Neural progenitor cell (in vitro differentiated cells): Measurements from ENCODE around the gene UBAP2. TPM values are rescaled to one million over a fixed set of nuclear protein-coding genes. Genes with fewer than 3 reads are reported as not detected.

Source experiments
- DNase-seq: peaks from one replicate; pipeline ENCODE4 v3.0.0-alpha.2; 2016; ENCODE audit warnings: low spot score
- H2AFZ ChIP-seq: fragments of 200-600 bp; sonication (generic); replicated peaks from 2 replicates; pipeline ENCODE4 v1.6.1; 2016; ENCODE audit warnings: antibody characterized with exemption
- H3F3A ChIP-seq: fragments of 200-600 bp; sonication (generic); 2 replicates; pipeline ENCODE4 v1.6.1; 2016; ENCODE audit warnings: antibody characterized with exemption, low read depth
- H3K27ac ChIP-seq: fragments of 200-600 bp; sonication (generic); 2 replicates; pipeline ENCODE4 v1.5.1; 2016; ENCODE audit warnings: mild to moderate bottlenecking
- H3K27me3 ChIP-seq: fragments of 200-600 bp; sonication (generic); 2 replicates; pipeline ENCODE4 v1.6.1; 2016; ENCODE audit warnings: mild to moderate bottlenecking, moderate library complexity
- H3K36me3 ChIP-seq: fragments of 200-600 bp; sonication (generic); 2 replicates; pipeline ENCODE4 v1.5.1; 2016
- H3K4me1 ChIP-seq: fragments of 200-600 bp; sonication (generic); 2 replicates; pipeline ENCODE4 v1.6.1; 2016; ENCODE audit warnings: mixed run types
- H3K4me2 ChIP-seq: fragments of 200-600 bp; sonication (generic); 2 replicates; pipeline ENCODE4 v1.6.1; 2016
- H3K4me3 ChIP-seq: fragments of 200-600 bp; sonication (generic); 2 replicates; pipeline ENCODE4 v1.5.1; 2016
- H3K79me2 ChIP-seq: fragments of 200-600 bp; sonication (generic); 2 replicates; pipeline ENCODE4 v1.6.1; 2016; ENCODE audit warnings: low read depth
- H3K9ac ChIP-seq: fragments of 200-600 bp; sonication (generic); 2 replicates; pipeline ENCODE4 v1.6.1; 2016
- H3K9me3 ChIP-seq: fragments of 200-600 bp; sonication (generic); 2 replicates; pipeline ENCODE4 v1.5.1; 2016; ENCODE audit warnings: low read depth
- H4K20me1 ChIP-seq: fragments of 200-600 bp; sonication (generic); 2 replicates; pipeline ENCODE4 v1.6.1; 2016; ENCODE audit warnings: low read depth
- H3K27ac Mint-ChIP-seq: 3 replicates; pipeline ENCODE4 v1.8.0; 2021; ENCODE audit warnings: mixed read lengths
- H3K27me3 Mint-ChIP-seq: 2 replicates; pipeline ENCODE4 v1.8.0; 2022; ENCODE audit warnings: low read depth, mild to moderate bottlenecking, inconsistent platforms, moderate library complexity, mixed read lengths; ENCODE audit not compliant: insufficient read depth
- H3K36me3 Mint-ChIP-seq: 3 replicates; pipeline ENCODE4 v1.8.0; 2021; ENCODE audit warnings: mixed read lengths
- H3K4me1 Mint-ChIP-seq: 3 replicates; pipeline ENCODE4 v1.8.0; 2021; ENCODE audit warnings: mixed read lengths
- H3K4me3 Mint-ChIP-seq: 3 replicates; pipeline ENCODE4 v1.8.0; 2021; ENCODE audit warnings: mild to moderate bottlenecking, moderate library complexity, mixed read lengths
- H3K9me3 Mint-ChIP-seq: 3 replicates; pipeline ENCODE4 v1.8.0; 2020; ENCODE audit warnings: mixed read lengths
- EZH2 ChIP-seq: fragments of 200-600 bp; sonication (generic); IDR thresholded peaks from 2 replicates; pipeline ENCODE4 v1.6.1; 2017; ENCODE audit warnings: antibody characterized with exemption, mild to moderate bottlenecking, moderate library complexity
- EZH2phosphoT487 ChIP-seq: fragments of 200-600 bp; sonication (generic); IDR thresholded peaks from 2 replicates; pipeline ENCODE4 v1.6.1; 2017; ENCODE audit warnings: antibody characterized with exemption
- total RNA-seq: library from RNA; depleted of rRNA; stranded (reverse); fragments of >200 nt; gene quantifications from 2 replicates; pipeline ENCODE4 v1.2.3, GENCODE V29; 2015; ENCODE audit warnings: low replicate concordance
- TF ChIP-seq, protein P1 (sequence below): fragments of 200-600 bp; sonication (generic); IDR thresholded peaks from 2 replicates; pipeline ENCODE4 v1.5.1; 2017; ENCODE audit warnings: antibody characterized with exemption, mild to moderate bottlenecking

The UBAP2 gene
- total RNA-seq, 1 donor from 2014 or later, result 24.3 TPM

DNA sequence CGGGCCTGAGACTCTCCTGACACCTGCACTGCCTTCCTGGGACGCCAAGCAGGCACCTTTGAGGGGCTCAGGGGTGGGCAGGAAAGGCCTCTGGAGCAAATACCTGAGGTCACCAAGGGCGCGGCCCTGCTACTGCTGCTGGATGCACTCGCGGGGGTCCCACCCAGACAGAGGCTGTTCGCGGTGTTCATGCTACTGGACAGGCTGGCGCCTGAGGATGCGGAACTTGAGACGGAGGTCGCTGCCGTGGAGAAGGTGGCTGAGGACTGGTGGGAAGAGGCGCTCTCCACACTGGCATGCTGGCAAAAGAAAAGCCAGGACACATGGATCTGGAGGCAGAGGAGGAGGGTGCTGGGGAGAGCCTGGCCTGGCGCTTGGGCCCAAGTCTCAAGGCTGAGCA is 121.0 kb downstream of the UBAP2 start:
- peaks cover 4% of the 10 kb centered on the region for H4K20me1 ChIP-seq
- H3K27me3 ChIP-seq, result no peaks in the 10 kb centered on the region
- H3K36me3 ChIP-seq, result no peaks in the 10 kb centered on the region
- H3K4me3 ChIP-seq, result no peak overlapping the region
- H3K9ac ChIP-seq, result peak overlapping the region; percentile 27
- peaks cover 23% of the 10 kb centered on the region for H3F3A ChIP-seq
- Mint-ChIP-seq H3K9me3 (no peaks in the 10 kb centered on the region), H3K4me1 (peaks cover 14% of the 10 kb centered on the region), H3K36me3 (peaks cover 25% of the 10 kb centered on the region), H3K4me3 (no peak overlapping the region), H3K27ac (no peak overlapping the region), H3K27me3 (peaks cover 4% of the 10 kb centered on the region)
- H3K27ac ChIP-seq, result no peak overlapping the region
- H2AFZ ChIP-seq, result no peak overlapping the region
- DNase-seq, result no peak
- TF ChIP-seq EZH2phosphoT487 (no peak), EZH2 (no peak)
- TF ChIP-seq, protein P1, sequence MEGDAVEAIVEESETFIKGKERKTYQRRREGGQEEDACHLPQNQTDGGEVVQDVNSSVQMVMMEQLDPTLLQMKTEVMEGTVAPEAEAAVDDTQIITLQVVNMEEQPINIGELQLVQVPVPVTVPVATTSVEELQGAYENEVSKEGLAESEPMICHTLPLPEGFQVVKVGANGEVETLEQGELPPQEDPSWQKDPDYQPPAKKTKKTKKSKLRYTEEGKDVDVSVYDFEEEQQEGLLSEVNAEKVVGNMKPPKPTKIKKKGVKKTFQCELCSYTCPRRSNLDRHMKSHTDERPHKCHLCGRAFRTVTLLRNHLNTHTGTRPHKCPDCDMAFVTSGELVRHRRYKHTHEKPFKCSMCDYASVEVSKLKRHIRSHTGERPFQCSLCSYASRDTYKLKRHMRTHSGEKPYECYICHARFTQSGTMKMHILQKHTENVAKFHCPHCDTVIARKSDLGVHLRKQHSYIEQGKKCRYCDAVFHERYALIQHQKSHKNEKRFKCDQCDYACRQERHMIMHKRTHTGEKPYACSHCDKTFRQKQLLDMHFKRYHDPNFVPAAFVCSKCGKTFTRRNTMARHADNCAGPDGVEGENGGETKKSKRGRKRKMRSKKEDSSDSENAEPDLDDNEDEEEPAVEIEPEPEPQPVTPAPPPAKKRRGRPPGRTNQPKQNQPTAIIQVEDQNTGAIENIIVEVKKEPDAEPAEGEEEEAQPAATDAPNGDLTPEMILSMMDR, result no peak
- peaks cover 17% of the 10 kb centered on the region for H3K4me1 ChIP-seq
- H3K4me2 ChIP-seq, result no peak overlapping the region
- H3K9me3 ChIP-seq, result no peaks in the 10 kb centered on the region
- H3K79me2 ChIP-seq, result no peaks in the 10 kb centered on the region

DNA sequence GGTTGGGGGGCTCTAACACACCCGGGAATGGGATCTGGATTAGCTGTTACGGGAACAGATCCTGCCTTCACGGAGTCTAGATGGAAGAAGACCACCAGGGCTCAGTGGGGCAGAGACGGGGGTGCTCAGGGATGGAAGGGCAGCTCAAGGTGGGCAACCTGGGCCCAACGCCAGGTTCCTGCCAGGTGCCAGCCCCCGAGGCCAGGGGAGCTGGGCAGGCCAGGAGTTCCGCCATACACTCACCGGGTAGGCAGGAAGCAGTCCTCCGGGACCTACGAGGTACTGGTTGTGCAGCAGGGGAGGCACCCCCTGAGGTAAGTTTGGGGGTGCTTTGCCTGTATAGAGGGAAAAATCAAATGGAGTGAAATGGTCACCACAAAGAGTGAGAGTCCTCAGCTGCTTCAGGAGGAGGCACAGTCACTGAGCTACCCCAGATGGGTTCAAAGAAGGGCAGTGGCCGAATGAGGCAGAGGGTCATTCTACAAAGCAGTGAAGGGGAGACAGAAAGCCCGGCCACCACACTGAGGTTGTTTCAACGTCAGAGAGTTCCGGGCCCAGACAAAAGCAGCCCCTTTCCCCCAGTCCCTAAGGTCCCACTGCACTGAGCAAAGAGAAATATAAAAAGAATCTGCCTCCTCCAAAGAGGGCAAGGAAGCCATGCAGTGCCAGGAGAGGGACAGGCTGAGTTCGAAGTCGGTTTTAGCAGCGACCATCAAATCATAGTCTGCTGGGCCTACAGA is 121.8 kb downstream of the UBAP2 start:
- Mint-ChIP-seq H3K4me1 (peaks cover 14% of the 10 kb centered on the region), H3K4me3 (no peak overlapping the region), H3K27me3 (peaks cover 8% of the 10 kb centered on the region), H3K36me3 (peaks cover 21% of the 10 kb centered on the region), H3K27ac (peak overlapping the region; percentile 36), H3K9me3 (no peaks in the 10 kb centered on the region)
- H3K36me3 ChIP-seq, result no peaks in the 10 kb centered on the region
- peak overlapping the region; percentile 85 for H3K27ac ChIP-seq
- H4K20me1 ChIP-seq, result peaks cover 6% of the 10 kb centered on the region
- H2AFZ ChIP-seq, result no peak overlapping the region
- H3K4me2 ChIP-seq, result no peak overlapping the region
- H3K4me1 ChIP-seq, result peaks cover 17% of the 10 kb centered on the region
- no peak for DNase-seq
- peaks cover 29% of the 10 kb centered on the region for H3F3A ChIP-seq
- no peaks in the 10 kb centered on the region for H3K9me3 ChIP-seq
- no peaks in the 10 kb centered on the region for H3K79me2 ChIP-seq
- no peak overlapping the region for H3K4me3 ChIP-seq
- peak overlapping the region; percentile 27 for H3K9ac ChIP-seq
- TF ChIP-seq EZH2 (no peak), EZH2phosphoT487 (no peak)
- TF ChIP-seq, protein P1, result no peak
- H3K27me3 ChIP-seq, result no peaks in the 10 kb centered on the region

DNA sequence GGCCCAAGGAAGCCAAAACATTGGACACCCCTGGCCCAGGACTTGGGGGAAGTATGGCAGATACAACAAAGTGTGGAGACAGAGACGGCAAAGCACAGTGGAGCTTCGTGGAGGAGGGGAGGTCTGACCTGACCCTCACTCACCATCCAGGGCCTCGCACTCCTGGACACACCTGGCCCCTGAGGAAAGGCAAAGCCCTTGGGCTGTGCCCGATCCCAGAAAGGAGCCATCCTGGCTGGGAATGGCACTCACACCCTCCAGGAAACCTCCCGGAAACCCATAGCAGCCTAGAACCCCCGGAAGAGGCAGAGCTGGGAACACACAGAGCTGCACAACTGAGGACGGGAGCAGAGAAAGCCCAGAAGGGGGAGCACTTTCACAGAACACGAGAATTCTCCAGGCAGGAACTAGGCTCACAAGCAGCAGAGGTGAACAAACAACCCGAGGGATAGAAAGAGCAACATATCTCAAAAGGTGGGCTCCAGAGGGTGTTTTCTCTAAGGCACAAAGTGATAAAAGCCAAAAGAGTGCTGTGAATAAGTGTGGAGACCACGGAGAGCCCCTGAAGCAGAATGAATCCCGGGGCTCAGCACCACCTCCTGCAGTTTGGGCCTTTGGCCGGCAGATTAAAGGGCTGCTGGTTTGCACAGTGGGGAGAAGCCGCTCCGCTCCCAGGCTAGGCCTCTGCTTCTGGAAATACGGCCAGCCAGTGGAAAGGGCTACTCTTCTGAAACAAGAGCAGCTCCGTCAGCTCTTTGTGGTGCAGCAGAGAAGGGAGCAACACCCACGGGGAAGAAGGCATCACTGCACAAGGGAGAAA is 123.5 kb downstream of the UBAP2 start:
- H3K27ac ChIP-seq, result peak overlapping the region; percentile 85

More for the DNA sequence above, 123.5 kb downstream of the UBAP2 start:
- H3K27ac Mint-ChIP-seq, result peak overlapping the region; percentile 40
- Histone ChIP-seq H4K20me1 (peaks cover 13% of the 10 kb centered on the region), H3K9ac (no peak overlapping the region), H3K79me2 (no peaks in the 10 kb centered on the region), H3K36me3 (no peaks in the 10 kb centered on the region), H3K9me3 (no peaks in the 10 kb centered on the region), H3K4me1 (peaks cover 17% of the 10 kb centered on the region), H3K4me2 (peak overlapping the region; percentile 39), H3K27me3 (no peaks in the 10 kb centered on the region), H3F3A (peaks cover 44% of the 10 kb centered on the region), H2AFZ (no peak overlapping the region), H3K4me3 (no peak overlapping the region)
- peaks cover 8% of the 10 kb centered on the region for H3K27me3 Mint-ChIP-seq
- H3K4me1 Mint-ChIP-seq, result peaks cover 14% of the 10 kb centered on the region
- DNase-seq, result peak; percentile 80
- TF ChIP-seq, protein P1, result peak; percentile 83
- TF ChIP-seq EZH2phosphoT487, result no peak
- peaks cover 18% of the 10 kb centered on the region for H3K36me3 Mint-ChIP-seq
- no peaks in the 10 kb centered on the region for H3K9me3 Mint-ChIP-seq
- peak overlapping the region; percentile 41 for H3K4me3 Mint-ChIP-seq
